GM18517 (cell line): ENCODE data around the gene CXADR.

Experiments
- ATAC-seq: cut with Tn5 transposase; IDR thresholded peaks from one replicate; pipeline ENCODE4 v1.9.1; 2021; ENCODE audit warnings: mild to moderate bottlenecking, moderate library complexity; ENCODE audit not compliant: unreplicated experiment

The CXADR gene

DNA sequence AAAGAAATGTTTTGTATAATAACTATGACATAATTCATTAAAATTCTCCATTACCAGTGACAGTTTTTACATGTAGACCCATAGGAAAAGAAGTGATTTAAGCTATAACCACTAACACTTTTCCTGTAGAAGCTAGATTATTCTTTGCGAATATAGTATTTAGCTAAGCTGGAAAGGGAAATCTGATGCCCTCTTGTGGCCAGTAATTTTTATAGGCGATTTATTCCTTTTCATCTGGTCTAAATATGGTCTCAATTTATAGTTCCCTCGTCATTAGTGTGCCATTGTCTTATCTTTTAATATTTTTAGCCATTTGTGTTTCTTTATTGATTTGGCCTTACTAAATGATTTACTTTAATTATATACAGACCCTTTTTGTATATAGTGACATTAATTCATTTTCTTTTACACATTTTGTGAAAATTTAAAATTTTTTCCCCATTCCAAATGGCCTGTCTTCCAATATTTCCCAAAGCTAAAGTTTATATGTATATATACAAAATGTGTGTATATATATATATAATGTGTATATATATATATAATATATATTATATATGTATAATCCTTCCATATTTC, 73.1 kb downstream of the CXADR start:
- ATAC-seq = no peak

DNA sequence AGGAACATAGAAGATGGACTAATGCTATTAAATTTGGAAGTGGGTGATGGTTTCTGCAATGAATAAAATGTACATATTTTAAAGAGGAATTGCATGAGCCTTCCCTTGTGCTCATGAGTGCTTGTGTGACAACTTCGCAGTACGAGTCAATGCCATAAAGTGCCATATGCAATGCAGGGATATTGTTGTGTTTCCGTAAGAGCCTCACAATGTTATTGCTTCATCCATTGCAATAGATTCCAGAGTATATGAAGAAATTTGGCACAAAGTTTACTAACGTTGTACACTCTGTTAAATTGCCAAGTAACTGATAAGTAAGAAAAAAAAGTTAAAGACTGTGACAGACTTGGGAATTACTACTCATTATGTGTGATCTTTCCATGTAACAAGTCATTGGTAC, 77.6 kb downstream of the CXADR start:
- ATAC-seq = no peak

DNA sequence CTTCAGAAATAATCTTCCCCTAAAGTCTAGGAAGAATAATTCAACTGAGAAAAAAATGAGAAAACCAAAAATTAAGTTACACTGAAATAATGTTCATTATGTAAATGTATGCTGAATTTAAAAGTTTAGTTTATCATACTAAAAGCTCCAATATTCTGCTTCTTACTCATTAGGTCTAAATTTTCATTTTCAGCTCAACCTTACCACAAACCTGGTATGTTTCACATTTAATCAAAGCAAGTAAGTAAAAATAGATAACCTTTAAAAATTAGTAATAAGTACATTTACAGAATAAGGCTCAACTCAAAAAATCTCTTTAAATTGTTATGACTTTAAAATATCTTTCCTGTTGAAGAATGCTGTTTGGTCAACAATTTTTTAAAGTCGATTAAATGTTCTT, 84.8 kb downstream of the CXADR start:
- no peak for ATAC-seq

DNA sequence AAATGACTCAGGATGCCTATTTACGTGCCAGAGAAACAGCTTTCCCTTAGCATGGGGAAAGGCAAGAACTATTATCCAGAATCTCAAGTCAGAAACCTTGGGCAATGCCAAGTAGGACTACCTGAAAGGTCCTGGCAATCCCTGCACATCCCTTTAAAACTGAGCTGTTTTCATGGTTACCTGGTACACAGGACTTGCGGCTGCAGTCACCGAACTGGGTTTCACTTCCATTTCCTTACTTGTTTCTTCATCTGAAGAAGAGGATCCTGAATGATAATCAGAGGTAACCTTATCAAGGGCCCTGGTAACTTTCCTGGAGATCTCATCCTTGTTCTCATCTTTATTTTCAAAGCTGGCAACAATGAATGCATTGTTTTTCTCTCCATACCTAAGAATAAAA, 85.6 kb downstream of the CXADR start:
- ATAC-seq = peak; percentile 70

DNA sequence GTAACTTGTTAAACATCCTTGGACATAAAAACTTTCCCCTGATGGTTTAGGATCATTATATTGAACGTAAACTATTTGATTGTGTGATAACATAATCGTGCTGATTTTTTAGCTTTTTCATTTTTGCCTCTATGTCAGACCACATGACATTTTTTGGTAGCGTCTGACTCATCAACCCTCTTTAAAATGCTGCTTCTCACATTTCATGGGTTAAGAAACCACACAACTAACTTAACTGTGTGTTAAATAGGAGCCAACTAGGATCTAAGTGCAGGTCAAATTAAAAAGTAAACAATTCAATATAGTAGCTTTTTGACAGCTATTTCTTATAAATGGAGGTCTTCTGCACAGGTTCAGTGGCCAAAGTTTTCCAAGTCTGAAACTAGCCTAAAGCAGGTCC, 90.0 kb downstream of the CXADR start:
- ATAC-seq = no peak

DNA sequence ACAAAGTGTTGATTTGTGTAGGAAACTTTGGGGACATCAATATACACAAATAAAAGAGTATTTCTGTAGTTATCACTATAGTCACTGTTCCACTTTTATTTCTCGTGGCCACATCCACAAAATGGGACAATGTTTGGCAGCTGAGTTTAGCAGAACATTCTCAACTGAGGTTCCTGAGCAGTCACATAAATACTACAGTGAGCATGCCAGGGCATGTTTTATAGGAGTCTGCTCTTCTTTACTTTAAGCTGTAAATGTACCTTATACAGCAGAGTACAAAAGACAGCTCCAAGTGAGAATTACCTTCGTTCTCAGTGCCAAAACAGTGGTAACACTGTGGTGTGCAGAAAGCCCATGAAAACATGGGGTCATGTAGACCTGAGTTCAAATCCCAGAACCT, 94.8 kb downstream of the CXADR start:
- no peak for ATAC-seq

DNA sequence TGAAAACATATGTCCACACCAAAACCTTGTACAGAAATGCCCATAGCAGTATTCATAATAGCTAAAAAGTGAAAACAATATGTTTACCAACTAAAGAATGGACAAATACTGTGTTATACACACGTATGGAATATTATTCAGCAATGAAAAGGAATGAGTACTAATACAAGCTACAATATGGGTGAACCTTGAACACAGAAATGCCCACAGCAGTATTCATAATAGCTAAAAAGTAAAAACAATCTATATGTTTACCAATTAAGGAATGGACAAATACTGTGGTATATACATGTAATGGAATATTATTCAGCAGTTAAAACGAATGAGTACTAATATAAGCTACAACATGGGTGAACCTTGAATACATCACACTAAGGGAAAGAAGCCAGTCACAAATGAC, 96.8 kb downstream of the CXADR start:
- ATAC-seq = no peak

DNA sequence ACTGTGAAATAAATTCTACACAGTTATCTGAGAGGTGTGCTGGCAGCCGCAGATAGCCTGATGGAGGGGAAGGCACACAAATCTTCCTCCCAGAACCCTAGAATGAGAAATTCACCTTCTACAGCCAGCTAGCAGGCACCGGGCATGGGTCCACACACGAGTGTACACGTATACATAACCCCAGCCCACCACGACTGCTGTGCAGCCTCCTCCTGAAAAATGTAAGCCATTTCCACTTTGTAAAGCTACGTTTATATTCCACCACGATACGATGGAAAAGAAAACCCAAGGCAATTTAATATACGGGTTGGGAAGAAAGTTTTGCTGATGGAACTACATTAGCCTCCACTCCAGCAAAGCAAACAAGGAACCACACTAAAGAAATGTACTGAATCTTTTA, 98.1 kb downstream of the CXADR start:
- ATAC-seq = no peak

DNA sequence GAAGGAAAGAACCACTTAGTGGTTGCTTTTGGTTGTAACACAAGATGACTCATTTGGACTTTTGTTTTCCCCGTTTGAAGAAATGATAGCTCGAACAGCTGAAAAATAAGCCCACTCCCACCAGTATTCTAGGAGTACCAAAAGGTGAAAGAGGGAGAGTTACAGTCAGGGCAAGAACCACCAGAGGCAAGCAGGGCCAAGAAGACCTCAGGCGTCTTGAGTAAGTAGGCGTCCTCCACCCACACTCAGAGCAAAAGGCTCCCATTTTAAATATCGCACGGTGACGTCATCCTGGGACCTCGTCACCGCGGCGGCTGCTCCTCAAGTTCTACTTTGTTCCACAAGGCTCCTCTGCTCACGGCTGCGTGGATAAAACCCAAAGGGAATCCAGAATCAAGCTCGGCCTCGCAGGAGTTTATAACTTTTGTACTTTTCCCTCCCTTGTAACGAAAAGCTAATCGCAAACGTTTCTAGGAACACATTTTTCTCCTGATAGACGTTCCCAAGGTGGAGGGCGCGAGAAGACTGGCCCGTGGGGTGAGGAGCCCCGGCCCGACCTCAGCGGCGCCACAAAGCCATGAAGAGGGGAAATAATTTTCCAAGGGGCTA, 98.7 kb downstream of the CXADR start:
- peak; percentile 86 for ATAC-seq

DNA sequence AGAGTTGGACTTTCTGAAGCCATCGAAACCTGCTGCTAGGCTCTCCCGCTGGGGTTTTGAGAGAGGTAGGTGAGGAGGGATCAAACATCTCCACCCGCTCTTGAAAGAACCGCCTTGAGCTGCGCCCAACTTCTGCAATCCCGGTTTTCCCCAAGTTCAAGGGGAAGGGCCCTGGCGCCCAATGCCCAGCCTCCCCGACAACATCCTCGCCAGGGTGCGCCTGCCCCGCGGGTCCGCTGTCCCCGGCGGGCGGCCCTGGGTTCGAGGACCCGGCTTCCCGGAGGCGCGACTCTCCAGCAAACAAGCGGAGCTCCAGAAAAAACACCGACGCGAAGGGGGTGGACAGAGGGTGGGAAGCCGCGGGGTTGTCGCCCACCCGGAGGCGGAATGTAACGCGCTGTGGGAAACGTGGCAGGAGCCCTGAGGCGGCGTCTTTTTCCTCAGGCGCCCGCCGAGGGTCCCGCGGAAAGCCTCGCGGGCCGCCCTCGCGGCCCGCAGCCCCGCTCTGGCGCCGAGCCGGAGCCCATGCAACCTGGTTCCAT, 99.3 kb downstream of the CXADR start:
- peak; percentile 0 for ATAC-seq

DNA sequence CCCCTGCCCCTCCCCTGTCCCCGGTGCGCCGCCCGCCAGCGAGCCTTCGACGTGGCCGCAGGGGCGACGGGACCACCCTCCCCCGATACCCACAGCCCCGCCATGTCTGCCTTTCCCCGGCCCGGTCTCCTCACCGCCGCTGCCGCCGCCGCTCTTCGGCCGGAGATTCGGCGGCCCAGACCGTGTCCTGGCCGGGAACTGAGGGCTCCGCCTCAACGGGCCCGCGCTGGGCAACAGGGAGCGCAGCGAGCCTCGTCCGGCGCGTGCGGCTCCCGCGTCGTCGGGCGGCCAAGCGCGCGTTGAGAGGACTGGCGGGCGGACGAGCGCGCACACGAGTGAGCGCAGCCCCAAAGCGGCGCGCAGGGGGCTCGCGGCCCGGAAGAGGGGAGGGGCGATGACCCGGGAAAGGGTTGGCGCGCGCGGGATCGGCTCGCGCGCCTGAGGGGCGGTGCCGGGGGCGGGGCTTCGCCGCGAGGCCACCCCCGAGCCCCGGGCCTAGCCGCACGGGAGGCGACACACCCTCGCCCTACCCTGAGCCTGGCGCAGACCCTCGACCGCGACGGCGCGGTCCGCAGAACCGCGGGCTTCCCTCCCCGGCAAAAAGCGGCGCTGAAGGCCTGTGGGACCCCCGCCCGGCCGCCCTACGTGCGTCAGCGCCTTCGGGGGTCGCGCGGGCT, 99.9 kb downstream of the CXADR start, which contains the start of gene BTG3:
Gene BTG3, minus strand, starts transcription at position 337 of the 677 bp plus-strand sequence. CDS start 3,757 bp downstream, outside the sequence.
- ATAC-seq = peak; percentile 67

DNA sequence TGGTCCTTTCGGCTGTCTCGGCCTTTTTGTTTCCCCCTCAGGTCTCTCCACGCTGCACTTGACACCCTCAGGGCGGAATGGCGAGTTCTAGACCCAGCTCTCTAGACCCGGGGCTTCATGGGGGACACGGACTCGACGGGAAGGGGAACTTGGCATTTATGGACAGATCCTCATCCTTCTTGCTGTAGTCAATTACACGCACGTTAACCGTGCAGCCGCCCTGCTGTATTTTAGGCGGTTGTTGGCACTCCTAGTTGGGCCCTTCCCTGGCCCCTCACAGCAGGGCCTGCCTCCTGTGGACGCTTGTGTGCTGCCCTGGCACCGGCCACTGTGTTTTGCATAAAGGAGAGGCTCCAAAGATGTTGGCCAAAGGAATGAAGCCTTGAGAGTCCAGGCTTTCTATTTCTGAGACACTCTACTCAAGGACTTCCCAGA, 100.4 kb downstream of the CXADR start:
- ATAC-seq = peak; percentile 2

DNA sequence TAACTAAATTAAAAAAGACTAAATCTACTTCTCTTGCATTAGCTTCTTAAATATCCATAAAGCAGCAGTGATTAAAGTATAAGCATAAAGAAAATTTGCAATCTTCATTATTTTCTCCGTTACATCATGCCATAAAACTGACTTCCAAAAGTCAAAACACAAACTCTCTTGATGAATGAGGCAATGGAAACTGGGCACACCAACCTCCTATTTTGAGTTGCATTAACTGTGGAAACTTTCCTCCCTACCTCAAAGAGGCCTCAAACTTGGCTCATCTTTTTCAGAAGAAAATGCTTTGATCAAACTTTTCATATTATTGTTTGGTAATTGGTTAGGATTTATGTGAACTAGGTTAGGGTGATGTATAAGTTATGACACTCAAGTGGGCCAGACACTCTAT, 104.0 kb downstream of the CXADR start:
- ATAC-seq = no peak

DNA sequence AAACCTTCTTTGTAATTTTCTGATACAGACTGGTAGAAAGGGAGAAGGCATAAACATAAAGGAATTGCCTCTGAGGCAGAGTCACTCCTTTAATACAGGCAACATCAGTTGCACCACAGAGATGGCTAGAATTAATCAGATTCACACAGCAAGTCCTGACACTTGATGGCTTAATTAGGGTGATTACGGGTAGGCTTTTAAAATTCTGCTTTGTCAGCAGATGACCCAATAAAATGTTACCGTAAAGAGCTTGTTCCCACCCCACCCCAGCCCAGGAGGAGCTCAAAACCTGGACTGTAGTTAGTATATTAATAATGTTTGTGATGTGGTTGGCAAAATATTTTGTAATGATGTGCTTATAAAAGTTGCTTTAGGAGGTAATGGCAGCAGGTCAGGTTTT, 109.2 kb downstream of the CXADR start:
- no peak for ATAC-seq

DNA sequence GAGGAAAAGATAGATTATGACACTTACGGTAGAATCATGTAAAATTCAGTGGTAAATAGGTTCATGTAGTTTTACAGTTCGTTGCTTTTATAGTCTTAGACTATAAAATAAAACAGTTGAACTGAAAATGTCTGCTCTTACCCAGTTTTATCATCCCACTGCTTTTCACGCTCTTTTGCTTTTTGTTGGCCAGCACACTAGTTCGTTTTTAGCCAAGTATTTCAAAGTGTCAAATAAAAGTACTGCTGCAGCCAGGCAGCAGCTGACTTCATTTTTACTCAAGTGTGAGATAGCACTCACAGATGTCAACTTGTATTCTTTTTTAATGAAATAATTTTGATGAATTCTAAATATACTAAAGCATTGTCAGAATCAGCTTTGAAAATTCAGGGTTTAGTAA, 118.4 kb downstream of the CXADR start:
- ATAC-seq = no peak

DNA sequence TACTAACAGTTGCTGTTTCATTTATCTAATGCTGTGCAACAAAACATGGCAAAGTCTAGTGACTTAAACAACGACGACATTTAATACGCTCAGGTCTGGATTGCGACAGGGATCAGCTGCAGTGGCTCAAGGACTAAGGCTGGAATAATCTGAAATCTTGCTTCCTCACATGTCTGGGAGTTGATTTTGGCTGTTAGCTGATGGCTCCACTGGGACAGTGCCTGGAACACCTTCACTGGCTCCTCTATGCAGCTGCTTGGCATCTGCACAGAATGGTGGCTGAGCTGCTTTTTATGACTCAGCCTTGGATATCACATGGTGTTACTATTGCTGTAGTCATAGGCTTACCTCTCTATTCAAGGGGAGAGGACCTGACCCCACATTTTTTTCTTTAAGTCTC, 123.9 kb downstream of the CXADR start:
- ATAC-seq = no peak

DNA sequence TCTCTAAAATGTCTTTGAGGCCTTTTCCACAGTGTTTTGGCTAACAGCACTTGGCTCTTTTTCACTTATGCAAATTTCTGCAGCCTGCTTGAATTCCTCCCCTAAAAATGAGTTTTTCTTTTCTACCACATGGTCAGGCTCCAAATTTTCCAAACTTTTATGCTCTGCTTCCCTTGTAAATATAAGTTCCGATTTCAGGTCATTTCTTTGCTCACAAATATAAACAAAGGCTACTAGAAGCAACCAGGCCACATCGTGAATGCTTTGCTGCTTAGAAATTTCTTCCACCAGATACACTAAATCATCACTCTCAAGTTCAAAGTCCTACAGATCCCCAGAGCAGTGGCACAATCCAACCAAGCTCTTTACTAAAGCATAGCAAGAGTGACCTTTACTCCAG, 128.0 kb downstream of the CXADR start:
- no peak for ATAC-seq
